ENCODE results near the gene LRP5.

The LRP5 gene

DNA sequence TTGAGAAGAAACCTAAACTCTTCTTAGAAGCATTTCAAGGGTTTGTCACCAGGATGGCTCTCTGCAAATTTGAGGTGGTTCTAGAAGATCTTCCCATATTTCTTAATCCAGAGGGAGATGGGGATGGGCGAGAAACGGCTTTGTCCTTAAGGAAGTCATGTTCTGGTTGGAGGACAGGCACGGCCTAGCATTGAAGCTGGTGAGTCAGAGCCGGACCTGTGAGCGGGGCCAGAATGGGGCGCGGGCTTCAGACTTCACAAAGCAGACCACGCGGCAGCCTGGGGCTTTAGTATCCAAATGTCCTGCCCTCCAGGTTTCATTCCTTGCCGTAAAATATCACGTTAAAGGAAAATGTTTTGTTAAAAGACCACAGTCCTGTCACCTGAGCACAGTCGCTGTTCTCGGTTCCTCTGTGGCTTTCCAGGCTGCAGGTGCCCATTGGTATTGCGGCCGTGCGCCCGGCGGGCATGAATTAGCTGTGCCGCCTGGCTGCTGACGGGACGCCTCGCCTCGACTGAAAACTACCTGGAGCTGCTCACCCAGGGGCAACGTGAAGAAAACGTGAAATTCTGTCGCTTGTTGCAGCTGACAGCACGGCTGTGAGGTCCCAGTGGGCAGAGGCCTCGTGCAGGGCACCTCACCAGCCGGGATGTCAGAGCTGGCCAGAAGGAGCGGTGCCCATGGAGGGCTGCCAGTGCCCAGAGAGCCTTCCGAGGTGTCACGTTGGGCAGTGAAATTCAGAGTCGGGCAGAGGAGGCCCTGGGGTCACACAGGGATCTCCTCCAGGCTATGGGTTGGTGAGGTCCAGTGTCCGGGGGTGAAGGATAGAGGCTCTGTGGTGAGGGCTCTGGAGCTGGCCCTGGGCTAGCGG, 59.0 kb downstream of the LRP5 start:
- no peak for DNase-seq (ENCODE audit: low spot score)

DNA sequence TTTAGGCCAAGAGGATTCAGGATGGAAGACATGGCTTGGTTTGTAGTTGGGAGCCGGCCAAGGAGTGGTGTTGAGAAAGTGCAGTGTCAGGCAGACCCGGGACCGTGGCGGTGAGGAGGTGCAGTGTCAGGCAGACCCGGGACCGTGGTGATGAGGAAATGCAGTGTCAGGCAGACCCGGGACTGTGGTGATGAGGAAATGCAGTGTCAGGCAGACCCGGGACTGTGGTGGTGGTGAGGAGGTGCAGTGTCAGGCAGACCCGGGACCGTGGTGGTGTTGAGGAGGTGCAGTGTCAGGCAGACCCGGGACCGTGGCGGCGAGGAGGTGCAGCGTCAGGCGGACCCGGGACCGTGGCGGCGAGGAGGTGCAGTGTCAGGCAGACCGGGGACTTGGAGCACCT, 59.7 kb downstream of the LRP5 start:
- no peak for DNase-seq (ENCODE audit: low spot score)

DNA sequence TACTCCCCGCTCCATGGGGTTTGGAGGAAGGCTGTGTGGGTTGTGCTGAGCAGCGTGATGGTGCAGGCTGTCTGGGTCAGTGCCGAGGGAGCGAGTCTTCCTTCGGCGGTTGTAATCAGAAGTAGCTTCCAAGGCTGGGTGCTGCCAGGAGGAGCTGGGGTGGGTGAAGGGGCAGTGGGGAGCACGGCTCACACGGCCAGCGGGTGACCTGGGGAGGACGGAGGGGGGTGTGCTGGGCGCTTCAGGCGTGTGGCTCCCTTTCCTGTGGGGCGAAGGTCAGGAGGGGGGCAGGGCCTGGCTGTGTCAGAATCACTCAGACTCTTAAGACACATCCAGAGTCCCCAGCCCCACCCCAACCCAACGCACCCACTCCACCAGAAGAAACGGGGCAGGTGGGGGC, 60.2 kb downstream of the LRP5 start:
- DNase-seq (ENCODE audit: low spot score): no peak

DNA sequence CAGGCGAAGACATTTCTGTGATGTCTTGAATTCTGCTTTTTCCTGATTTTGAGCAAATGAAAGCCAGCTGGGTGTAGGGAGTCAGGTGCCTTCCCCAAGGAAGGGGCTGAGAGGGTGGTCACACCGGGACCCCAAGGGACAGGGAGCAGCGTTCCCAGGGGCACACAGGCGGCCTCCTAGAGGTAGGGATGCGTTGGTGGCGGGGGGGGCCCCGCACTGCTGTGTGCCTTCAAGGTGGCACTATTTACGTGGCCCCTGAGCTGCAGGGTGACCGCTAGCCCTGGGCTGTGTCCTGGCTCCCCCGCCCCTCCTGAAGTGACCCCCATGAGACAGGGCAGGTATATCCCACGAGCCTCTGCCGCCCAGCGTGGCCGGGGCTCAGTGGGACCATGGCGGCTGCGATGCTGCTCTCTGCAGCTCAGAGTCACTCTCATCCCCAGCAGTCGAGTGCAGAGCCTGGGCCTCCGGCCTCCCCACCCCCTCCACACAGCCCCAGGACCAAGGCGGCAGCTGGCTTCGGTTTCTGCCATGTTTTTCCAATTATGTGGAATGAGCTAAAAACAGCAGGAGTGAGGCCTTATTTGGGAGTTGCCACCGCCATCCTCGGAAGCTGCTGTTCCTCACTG, 60.9 kb downstream of the LRP5 start:
- DNase-seq (ENCODE audit: low spot score): no peak

DNA sequence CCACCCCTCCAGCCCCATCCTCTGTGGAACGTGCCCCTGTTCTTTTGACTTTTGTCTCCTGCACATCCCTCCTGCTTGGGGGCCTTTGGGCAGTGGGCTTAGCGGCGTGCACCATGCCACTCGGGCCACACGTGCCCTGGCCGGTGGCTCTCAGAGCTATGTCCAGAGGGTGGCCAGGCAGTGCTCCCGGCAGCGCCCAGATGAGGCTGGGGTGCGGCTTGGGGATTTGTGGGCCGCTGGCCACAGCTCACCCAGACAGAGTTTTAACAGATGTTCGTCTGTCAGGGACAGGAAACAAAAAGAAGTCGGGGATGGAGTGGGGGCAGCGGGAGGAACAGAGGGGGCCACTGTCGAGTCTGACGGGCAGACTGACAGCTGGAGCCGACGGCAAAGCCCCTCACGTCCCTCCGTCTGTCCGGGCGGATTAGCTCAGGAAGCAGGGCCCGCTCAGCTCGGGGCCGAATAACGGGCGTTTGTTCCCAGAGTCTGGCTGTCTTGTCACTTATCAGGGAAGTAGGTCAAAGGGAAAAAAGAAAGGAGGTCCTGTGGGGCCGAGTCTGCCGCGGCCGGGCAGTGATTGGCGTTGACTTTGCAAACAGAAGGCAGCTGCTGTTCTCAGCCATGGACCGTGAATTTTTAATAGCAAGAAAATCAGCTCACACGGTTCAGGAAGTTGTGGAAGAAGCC, 61.6 kb downstream of the LRP5 start:
- peak; percentile 63 for DNase-seq (ENCODE audit: low spot score)

DNA sequence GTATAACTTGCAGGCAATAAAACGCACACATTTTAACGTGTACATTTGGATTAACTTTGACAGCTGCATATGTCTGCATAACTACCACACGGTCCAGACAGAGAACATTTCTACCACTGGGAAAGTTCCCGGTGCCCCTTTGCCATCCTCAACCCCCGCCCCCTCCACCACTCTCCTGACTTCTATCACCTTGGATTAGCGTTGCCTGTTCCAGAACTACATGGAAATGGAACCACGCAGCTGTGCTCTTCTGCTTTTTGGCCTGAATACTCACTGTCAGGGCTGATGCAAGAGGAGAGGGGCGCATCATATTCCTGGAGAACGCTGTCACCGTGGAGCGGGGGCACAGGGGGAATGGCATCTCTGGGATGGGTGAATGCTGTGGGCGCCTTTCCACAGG, 62.1 kb downstream of the LRP5 start:
- no peak for DNase-seq (ENCODE audit: low spot score)

DNA sequence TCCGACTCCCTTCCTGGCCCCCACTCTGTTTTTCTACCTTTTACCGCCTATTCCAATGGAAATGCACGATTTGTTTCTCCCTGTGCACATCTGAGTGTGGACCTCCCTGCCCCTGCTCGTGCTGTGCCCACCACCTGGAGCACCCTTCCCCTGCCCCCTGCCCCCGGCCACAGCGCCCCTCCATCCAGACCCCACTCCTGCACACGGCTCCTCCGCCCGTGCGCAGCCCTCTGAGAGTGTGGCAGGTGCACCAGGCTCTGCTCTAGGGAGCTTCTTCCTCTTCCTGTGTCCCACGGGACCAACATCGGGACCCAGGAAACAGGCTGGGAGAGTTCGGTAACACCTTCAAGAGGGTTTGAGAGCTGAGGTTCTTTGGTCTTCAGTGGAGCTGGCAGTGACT, 62.9 kb downstream of the LRP5 start:
- no peak for DNase-seq (ENCODE audit: low spot score)

DNA sequence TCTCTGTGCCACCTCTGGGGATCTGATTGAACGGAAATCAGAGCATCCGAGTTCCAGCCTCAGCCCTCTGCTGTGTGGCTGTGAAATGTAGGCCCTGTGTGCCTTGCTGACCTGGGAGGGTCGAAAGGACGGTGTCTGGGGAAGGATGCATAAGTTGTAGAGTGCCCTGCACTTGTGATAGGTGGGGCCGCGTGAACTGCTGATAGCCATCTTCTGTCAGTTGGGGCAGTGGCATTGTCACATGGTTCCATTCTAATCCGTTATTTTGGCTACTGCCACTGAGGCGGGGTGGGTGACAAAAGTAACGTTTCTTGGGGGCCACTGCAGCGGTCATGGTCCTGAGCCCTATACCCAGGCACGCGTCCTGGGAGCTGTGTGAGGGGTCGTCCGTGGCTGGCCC, 63.4 kb downstream of the LRP5 start:
- DNase-seq (ENCODE audit: low spot score): no peak

DNA sequence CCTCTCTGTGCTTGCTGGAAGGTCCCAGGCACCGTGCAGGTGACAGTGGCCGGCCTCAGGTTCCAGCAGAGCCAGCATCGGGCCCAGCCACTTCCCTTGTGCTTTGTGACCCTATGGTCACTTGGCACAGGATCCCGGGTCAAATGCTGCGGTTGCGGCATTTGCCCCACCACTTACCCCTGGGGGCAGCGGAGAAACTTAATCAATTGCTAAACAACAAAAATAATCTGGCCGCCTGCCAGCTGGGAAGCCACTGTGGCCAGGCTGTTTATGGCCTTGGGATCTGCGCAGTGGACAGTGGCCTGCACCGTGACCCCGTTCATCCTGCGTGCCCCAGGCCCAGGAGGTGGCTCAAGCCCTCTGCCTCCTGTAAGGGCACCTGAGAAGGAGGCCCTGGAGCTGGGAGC, 65.0 kb downstream of the LRP5 start:
- DNase-seq (ENCODE audit: low spot score): no peak

DNA sequence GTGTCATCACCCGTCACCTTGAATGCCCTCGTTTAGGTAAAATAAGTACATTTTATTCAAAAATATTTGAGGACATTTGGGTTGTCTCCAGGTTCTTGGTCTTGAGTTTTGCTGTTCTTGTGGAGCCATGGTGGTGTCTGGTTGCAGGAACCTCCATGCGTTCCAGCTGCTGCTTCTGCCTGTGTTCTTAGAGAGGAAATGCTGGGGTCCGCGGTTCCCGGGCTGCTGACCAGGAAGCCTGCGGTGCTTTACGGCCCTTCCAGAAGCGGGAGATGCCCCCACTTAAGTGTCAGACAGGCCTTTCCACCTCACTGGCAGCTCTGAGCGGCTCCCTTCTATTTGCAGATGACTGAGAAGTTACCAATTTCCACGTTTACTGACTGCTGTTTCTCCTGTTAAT, 66.8 kb downstream of the LRP5 start:
- DNase-seq (ENCODE audit: low spot score): no peak

DNA sequence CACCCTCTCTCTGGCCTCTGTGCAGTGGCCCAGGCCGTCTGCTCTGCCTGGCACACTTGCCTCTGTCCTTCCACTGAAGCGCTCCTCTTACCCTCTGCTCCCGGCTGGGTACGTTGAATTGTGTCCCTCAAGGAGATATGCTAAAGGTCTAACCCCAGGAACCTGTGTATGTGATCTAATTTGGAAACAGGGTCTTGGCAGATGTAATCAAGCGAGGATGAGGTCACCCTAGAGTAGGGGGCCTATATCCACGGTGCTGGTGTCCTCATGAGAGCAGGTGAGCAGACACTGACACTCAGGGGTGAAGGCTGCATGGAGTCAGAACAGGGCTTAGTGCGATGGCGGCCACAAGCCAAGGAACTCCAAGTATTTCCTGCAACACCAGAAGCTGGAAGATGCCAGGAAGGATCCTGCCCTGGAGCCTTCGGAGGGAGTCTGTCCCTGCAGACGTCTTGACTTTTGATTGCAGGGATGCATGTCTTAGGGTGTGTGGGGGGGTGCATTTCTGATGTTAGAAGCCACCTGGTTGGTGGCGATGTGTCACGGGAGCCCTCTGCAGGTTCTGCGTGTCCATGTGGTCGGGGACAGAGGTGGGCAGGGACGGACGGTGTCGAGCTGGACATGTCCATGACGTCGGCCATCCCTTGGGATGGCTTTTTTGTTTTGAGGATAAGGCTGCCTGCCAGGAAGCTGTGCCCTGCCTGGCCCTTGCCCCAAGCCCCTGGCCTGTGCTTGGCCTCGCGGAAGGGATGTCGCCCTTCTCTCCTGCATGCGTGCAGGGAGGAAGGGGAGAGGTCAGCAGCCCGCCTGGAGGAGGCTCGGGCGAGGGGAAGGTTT, 68.6 kb downstream of the LRP5 start:
- no peak for DNase-seq (ENCODE audit: low spot score)

DNA sequence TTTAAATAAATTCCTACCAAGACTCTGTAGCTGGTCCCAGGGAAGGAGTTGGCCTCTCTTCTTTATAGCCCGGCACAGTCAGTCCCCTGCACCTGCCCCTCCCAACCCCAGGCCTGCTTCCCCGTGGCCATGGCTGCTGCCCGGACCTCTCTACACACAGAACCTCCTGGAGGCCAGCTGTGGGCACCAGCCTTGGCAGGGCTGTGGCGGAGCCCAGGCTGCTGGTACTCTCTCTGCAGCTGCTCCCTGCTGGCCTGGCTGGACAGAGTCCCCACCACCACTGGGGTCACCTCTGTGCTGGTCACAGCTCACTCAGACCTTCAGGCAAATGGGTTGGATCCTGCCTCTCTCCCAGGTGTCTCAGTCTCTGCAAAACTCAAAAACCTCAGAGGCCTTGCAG, 69.3 kb downstream of the LRP5 start:
- DNase-seq (ENCODE audit: low spot score): no peak

DNA sequence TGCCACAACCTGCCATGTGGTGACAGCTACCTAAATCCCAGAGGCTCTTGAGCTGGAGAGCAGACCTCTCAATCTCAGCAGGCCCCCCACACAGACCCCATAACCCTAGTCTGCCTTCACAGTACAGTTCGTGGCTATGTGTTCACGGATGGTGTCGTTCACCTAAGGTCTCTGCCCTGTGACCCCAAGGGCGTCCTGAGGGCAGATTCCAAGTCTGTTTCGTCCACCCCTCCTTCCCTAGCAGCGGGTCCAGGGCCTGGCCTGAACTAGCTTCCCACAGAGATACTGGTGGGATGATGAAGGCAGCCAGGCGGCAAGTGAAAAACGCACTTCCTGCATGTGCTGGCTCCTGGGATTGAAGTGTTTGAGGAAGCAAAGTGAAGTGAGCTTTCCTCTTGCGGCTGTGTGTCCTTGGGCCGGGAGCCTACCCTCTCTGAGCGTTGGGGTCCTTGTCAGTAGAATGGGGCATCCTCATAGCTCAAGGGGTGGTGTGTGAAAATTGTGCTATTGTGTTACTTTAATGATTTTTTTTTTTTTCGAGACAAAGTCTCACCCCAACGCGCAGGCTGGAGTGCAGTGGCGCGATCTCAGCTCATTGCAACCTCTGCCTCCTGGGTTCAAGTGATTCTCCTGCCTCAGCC, 70.1 kb downstream of the LRP5 start:
- no peak for DNase-seq (ENCODE audit: low spot score)

DNA sequence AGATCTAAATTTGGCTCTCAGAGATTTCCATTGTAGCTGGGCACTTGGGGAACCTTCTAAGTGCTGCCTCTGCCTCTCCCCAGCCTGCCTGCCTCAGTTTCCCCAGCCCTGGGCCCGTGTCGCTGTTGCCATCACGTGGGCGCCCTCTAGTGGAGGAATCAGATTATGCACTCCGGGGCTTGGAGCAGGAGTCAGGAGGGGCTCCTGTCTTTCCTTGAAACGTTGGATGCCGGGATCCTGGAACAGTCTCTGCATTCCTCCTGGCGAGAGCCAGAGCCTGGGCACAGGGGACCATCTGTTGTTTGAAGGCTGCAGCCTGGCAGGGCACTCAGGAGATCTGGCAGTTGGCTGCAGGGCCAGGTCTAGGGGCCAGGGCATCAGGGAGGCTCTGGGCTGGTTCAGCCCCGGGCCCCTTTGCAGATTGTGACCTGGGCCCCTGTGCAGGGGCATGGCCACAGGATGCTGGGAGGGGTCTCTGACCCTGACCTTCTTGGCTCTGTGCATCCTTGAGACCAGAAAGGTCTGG, 71.6 kb downstream of the LRP5 start:
- DNase-seq (ENCODE audit: low spot score): peak; percentile 82

DNA sequence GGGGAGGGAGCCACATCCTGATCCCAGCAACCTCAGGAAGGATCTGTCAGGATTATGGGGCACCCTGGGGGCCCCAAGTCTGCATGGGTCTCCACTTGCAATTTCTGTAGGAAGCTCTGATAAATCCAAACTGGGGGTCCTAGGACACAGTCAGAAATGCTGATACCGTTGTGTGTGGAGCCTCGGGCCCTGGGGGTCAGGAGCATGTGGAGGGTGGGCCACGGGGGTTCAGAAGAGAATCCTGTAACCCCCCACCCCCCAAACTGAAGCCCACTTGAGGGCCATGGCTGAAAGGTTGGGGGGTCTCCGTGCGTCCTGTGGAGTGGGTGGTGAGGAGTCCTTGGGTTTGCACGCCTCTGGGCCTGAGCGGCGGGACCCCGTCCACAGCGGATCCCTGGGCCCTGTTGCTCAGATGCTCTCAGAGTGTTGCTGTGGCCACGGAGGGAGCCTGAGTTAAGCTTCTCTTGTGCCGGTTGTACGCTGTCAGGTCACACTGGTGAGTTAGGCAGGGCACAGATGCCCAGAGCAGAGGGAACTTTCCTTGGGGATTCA, 72.2 kb downstream of the LRP5 start:
- no peak for DNase-seq (ENCODE audit: low spot score)

DNA sequence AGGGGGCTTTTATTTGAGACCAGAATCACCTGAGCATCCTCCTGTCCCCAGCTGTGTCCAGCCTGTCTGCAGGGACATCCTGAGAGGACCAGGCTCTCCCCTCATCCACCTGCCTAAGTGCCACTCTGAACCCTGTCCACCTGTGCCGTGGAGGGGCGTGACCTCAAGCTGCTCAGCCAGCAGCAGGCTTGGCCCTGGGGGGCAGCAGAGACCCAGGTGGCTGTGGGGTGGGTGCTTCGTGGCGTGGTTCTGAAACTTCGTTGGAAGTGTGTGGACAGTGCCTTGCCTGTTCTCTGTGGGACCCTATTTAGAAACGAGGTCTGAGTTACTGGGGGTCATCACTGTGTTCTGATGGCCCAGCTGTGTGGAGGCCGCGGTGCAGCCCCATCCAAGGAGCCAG, 72.7 kb downstream of the LRP5 start:
- DNase-seq (ENCODE audit: low spot score): no peak

DNA sequence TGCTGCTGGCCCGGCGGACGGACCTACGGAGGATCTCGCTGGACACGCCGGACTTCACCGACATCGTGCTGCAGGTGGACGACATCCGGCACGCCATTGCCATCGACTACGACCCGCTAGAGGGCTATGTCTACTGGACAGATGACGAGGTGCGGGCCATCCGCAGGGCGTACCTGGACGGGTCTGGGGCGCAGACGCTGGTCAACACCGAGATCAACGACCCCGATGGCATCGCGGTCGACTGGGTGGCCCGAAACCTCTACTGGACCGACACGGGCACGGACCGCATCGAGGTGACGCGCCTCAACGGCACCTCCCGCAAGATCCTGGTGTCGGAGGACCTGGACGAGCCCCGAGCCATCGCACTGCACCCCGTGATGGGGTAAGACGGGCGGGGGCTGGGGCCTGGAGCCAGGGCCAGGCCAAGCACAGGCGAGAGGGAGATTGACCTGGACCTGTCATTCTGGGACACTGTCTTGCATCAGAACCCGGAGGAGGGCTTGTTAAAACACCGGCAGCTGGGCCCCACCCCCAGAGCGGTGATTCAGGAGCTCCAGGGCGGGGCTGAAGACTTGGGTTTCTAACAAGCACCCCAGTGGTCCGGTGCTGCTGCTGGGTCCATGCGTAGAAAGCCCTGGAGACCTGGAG, 74.1 kb downstream of the LRP5 start:
- no peak for DNase-seq (ENCODE audit: low spot score)

DNA sequence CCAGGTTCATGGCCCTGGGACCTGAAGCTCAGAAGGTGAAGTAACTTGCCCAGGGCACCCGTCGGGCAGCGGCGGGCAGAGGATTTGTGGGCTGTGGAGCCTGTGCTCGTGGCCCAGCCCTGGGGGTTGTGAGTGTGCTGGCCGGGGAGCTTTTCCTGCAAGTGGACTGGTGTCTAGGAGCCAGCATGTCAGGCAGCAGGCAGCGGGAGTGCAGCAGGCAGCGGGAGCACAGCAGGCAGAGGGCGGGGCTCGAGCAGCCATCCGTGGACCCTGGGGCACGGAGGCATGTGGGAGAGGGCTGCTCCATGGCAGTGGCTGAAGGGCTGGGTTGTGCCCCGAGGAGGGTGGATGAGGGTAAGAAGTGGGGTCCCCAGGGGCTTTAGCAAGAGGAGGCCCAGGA, 75.4 kb downstream of the LRP5 start:
- no peak for DNase-seq (ENCODE audit: low spot score)

DNA sequence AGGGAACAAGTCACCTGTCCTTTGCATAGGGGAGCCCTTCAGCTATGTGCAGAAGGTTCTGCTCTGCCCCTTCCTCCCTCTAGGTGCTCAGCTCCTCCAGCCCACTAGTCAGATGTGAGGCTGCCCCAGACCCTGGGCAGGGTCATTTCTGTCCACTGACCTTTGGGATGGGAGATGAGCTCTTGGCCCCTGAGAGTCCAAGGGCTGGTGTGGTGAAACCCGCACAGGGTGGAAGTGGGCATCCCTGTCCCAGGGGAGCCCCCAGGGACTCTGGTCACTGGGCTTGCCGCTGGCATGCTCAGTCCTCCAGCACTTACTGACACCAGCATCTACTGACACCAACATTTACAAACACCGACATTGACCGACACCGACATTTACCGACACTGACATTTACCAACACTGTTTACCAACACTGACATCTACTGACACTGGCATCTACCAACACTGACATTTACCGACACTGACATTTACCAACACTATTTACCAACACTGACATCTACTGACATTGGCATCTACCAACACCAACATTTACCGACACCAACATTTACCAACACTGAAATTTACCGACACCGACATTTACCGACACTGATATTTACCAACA, 76.3 kb downstream of the LRP5 start:
- DNase-seq (ENCODE audit: low spot score): no peak

DNA sequence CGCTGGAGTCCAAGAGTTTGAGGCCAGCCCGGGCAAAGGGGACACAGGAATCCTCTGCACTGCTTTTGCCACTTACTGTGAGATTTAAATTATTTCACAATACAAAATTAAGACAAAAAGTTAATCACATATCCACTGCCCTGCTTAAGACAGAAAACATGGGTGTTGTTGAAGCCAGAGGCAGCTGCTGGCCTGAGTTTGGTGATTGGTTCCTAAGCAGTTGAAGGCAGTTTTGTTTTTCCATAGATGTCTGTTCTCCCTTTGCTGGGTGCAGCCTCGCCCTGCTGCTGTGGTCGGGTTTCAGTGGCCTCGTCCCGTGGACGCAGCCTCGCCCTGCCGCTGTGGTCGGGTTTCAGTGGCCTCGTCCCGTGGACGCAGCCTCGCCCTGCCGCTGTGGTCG, 77.9 kb downstream of the LRP5 start:
- DNase-seq (ENCODE audit: low spot score): no peak

All from D341Med (cell line).